IPS-NIHi7 (cell line): ENCODE measurements around the gene PPM1H.
A peak's percentile ranks its signal among the peaks of the same experiment; 100 is the strongest.

ENCODE experiments used
- DNase-seq: peaks from one replicate; pipeline ENCODE4 v3.0.0; 2012; ENCODE audit warnings: mixed read lengths; ENCODE audit errors: extremely low spot score

Gene PPM1H

GRCh38 chr12:62654326-62655241 lies 280.4 kb downstream of the PPM1H start:
- no peak for DNase-seq

DNA sequence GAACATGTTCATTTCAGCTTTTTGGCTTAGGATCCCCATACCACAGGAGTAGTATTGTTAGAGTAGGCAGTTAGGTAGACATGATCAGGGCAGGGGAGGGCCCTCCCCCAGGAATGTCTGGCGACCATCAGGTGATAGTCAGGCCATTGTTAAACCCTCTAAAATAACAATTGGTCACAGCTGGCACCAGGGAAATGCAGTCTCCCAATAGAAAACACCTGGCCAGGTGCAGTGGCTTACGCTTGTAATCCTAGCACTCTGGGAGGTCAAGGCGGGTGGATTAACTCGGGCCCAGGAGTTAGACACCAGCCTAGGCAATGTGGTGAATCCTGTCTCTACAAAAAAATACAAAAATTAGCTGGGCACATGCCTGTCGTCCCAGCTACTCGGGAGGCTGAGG lies 281.2 kb downstream of the PPM1H start:
- peak; percentile 51 for DNase-seq

DNA sequence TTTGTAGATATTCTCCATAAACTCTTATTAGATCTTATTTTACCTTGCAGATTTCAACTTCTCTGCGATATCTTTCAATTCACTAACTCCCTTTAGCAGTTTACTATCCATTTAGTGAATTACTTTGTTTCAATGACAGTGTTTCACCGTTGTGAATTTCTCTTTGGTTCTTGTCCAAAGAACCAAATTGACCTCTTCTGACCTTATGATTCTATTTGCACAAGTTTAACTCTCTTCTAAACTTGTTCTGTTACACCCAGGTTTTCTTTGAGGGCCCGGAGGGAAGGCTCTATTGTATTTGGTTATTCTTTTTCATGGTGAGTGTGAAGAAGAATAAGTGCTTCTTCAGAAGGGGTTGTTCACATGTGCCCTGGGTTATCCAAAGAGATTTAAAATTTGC lies 281.6 kb downstream of the PPM1H start:
- no peak for DNase-seq

- no peak for DNase-seq
Observed at GRCh38 chr12:62651138-62651537, 283.8 kb downstream of the PPM1H start.

- no peak for DNase-seq
Observed at GRCh38 chr12:62649412-62650138, 285.4 kb downstream of the PPM1H start.

GRCh38 chr12:62647586-62647985 lies 287.4 kb downstream of the PPM1H start:
- no peak for DNase-seq

DNA sequence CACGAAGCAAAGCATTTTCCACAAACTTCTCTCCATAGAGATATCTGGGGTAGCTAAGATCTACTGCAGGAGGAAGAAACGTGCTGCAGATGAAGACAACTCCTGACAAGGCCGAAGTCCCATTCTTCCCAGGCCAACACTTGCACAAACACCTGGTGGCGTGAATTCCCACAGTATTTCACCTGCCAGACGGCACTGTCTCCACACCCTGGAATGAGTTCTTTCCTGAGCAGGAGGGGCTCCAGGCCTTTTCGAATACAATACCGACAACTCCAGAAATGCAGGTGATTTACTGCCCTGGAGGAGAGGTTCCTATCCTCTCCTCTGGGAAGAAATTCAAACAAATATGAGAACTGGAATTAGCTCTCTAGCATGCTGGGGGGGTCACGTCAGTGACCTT lies 288.4 kb downstream of the PPM1H start:
- no peak for DNase-seq

GRCh38 chr12:62643486-62643885 lies 291.5 kb downstream of the PPM1H start:
- DNase-seq: no peak

GRCh38 chr12:62642486-62642885 lies 292.5 kb downstream of the PPM1H start:
- no peak for DNase-seq

GRCh38 chr12:62640910-62641448 lies 294.0 kb downstream of the PPM1H start:
- no peak for DNase-seq

- no peak for DNase-seq
Observed at GRCh38 chr12:62637679-62638078, 297.3 kb downstream of the PPM1H start.

DNA sequence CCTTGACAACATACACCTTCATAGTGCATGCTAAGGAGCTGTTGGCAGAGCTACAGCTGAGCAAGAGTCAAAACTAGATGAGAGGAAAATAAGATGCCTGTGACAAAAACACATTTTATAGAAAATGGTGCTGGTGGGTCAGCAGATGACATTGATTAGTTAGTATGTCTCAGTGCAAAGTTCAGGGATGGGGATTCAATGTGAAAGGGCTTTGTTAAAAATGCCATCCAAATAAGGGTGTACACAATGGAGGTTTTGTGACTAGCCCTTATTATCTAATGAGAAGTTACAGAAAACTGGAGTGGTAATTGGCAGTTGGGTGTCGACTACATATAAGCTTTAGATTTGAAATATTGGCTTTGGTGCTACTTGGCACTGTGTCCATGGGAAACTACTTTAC lies 299.3 kb downstream of the PPM1H start:
- no peak for DNase-seq

DNA sequence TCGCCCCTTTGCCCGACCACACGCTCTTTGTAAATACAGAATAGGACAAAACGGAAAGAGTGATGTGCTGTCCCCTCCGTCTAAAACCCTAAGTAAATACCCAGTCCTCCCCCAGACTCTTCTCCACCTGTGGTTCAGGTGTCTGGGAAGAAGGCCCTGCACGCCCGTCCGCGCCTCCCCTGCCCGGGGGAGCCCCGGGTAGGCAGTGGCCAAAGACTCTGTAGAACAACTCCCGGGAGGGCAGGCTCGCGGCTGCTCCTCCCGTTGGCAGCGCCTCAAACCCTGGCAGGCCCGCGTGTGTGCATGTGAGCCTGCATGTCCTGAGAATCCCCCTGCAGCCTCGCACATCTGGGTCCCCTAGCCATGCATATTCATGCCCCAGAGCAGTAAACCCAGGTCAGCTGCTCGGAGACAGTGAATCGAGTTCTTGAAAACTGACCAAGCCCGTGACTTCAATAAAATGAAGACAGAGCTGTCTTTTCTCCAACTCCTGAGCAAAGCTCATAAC lies 302.5 kb downstream of the PPM1H start:
- DNase-seq: peak; percentile 43

- DNase-seq: peak; percentile 69
Observed at GRCh38 chr12:62631471-62632410, 303.2 kb downstream of the PPM1H start.

DNA sequence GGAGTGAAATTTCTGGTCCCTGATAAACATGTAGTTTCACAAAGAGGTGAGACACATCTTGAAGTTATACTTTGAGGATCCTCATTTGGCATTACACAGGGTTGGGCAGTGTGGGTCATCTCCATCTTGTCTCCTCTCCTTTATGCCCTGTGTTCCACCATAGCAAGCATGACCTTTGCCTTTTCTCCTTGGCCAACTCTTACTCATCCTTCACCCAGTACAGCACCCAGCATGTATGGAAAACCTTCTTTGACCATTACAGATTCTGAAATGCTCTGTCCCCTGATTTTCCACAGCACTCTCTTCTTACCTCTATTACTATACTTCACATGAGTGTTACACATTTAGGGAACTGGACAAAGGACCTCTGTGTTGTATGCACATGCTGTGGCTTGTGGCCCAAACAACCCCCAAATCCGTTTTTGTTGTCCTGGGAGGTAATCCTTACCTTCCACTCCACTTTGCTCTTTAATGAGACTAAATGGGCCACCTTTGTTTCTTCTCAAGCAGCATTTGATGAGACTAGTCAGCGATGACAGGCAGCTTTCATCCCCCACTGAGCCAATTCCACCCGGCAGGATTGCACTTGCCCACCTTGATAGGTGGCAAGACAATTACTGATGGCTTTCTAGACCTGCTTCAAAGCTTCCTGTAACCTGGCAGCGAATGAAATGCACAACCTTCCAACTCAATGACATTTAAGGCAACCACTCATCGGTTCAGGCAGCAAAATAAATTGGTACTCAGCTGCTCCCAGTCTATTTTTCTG lies 304.8 kb downstream of the PPM1H start:
- DNase-seq: no peak

DNA sequence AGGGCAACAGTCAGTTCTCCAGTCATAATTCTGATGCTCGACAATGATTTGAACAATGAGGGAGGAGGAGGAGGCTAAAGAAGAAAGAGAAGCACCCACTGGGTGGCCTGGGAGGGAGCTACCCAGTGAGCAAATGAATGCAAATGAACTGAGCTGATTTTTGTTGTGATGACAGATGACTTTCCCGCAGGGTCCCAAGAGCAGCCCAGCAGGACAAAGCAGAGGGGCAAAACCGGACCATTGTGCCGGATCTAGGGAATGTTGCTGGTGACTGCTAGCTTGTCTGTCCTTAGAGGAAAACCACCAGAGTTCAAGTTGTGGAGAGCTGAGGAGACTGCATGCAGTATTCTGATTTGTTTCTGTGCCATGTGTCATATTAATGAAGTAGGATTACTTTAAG lies 305.5 kb downstream of the PPM1H start:
- DNase-seq: peak; percentile 54

- DNase-seq: no peak
Observed at GRCh38 chr12:62627181-62627580, 307.8 kb downstream of the PPM1H start.

DNA sequence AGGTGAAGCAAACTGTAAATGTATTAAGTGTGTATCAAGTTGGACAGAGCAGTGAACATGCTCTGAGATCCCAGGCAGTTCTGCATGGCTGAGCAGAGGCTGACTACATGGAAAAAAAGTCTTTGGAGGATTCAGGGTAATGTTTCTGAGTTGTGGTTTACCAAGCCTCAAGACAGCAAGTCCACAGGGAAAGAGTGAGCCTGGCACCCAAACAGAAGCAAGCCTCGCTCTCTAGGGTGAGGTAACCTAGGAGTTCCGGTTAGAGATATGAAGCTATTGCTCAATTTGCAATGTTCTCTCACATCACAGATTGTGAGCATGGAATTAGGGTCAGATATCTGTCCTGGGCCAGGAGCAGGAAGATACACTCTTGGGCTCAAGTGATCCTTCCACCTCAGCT lies 309.7 kb downstream of the PPM1H start:
- no peak for DNase-seq

DNA sequence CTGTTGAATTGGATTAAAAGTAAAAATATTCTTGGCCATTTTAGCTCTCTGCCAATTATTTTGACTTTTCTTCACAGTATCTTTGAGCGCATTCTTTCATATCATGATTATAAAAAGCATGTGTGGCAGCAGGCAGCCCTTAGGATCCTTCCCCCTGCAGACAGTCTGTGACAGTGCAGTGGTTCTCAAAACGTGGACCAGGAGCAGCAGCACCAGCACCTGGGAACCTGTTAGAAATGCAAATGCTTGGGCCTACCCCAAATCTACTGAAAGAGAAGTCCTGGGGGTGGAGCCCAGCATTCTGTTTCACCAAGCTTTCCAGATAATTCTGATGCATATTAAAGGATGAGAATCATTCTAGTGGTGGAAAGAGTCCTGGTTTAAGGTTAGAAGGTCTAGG lies 312.8 kb downstream of the PPM1H start:
- DNase-seq: no peak

DNA sequence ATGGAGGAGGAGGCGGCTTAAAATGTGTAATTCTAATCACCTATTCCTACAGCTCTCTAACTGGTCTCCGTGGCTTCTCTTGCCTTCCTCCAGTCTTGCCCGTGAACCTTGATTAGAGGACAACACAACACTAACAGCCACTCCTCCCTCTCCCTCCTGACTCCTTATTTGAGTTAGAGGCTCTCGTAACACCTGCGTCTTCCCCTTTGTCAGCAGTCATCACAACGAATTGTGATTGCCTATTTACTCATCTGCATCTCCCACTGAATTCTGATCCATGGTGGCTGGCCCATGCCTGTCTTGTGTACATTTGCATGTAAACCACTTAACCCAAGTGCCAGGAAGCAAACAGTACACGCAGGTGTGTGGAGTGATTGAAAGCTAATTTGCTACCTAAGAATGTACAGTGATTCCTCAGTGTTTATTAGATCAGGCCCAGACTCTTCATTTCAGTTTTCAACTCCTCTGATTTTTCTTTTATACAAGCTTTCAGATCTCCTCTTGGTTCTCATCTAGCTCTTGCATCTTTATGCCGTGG lies 313.8 kb downstream of the PPM1H start:
- DNase-seq: no peak
